Lung microvascular endothelial cell (primary cell): ENCODE measurements around the gene PPP1R9B. TPM values are rescaled to one million over a fixed set of nuclear protein-coding genes. Genes with fewer than 3 reads are reported as not detected.

Experiments used
- DNase-seq, 2 donors: peaks; one replicate each; pipeline versions ENCODE4 v3.0.0 to v3.0.0-alpha.2; 2010; ENCODE audit warnings: low read depth in 2 of 2
- total RNA-seq: library from RNA; depleted of rRNA; stranded (reverse); fragments of >200 nt; gene quantifications from 2 replicates; pipeline ENCODE4 v1.2.1, GENCODE V29; 2014

Gene PPP1R9B
- total RNA-seq, 1 donor from 2014 or later: 25.8 TPM

DNA sequence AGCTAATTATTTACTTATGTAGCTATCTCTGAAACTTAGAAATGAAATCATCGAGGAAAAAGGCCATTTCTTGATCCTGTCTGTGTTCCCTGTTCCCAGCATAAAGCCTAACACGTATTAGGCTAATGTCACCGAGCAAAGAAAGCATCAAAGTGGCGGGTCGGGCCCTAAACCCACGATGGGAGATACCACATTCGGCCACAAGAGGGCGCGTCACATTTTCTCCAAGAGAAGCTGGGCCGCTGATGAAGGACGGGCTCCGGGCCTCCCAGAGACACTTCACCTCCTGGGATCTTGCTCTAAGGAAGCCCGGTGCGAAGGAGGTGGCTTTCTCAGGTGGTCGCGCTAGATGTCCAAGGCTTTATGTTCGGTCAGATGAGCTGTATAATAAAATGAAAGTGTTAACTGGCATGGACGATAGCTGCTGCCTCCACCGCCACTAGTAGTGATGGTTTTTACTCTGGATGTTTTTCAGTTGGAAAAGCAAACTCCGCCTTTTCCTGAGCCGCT lies 56.2 kb downstream of the PPP1R9B start:
- peak; percentile 87 to 89 for DNase-seq

DNA sequence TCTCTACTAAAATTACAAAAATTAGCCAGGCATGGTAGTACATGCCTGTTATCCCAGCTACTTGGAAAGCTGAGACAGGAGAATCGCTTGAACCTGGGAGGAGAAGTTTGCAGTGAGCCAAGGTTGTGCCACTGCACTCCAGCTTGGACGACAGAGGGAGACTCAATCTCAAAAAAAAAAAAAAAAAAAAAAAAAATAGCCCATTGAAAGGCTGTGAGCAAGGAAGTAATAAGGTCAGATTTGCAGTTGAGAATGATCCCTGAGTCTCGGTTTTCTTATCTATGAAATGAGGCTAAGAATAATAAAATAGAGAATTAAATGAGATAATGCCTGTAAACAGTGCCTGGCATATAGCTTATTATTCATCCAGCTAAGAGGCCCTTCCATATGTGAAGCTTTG lies 56.7 kb downstream of the PPP1R9B start:
- no peak for DNase-seq

DNA sequence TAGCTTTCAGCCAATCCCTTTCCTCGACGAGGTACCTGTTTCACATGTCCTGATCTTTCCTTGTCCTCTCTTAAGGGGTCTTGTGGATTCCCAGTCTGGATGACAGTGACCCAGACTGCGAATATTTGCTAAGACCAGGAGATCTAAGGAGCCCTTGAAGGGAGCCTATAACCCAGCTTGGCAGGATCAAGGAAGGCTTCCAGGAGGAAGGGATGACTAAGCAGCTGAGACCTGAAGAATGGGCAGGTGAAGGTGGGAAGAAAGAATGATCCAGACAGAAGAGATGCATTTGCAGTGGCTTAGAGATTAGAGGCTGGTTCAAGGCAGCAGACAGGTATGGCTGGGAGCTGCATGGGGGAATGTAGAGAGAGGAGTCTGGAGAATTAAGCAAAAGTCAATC lies 57.2 kb downstream of the PPP1R9B start:
- no peak for DNase-seq

DNA sequence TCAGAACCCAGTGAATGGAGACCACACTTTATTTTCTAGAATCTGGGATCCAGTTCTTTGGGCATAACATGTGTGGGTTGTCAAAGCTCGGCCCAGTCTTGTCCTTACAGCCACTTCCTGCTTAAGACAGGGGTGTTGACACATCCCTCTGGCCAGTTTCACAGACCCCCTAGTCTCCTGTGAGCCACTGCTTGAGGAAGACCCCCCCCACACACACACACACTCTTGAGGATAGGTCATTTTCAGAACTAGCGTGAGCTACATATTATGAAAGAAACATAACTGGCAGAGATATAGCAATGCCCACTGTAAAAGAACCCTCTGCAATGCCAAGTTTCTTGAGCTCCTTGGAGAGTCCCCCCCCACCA lies 58.6 kb downstream of the PPP1R9B start:
- DNase-seq: no peak

DNA sequence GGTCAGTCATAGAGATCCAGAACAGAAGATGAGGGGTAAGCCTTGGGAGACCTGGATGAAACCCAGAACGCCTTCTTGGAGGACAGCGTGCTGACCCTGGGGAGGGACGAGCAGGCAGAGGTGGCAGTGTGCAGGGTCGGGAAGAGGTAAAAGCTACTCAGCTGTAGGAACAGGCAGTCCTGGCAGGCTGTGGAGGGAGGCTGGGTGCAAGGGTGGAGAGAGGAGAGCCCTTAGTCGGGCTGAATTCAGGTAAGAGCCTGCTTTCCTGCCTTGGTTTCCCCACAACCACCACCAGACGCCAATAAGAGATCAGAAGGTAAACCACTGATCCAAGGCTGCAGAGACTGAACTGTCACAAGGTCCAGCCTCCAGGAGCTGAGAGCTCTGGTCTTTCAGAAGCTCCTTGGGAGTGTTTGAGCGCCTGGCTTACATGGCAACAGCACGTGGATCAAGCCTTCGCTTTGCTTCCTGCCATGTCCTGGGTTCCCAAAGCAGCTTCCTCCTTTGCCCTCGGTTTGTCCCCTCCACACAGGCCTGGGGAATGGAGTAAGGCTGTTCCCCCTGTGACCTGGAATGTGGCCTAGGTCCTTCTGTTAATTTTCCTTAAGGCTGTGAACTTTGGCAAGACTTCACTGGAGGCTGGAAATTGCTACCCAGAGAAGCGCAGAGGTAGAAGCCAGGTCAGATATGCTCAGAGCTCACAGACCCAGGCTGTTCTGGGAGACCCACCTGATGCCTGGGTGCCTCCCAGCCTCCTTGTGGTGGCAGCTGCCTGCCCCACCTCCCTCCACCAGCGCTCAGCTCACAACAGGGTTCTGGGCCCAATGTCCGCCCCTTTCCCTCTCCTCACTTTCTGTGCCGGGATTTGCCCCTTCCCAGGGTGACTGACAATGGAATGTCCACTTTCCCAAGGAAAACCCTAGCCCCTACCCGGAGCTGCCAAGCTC lies 59.2 kb downstream of the PPP1R9B start:
- DNase-seq: no peak

DNA sequence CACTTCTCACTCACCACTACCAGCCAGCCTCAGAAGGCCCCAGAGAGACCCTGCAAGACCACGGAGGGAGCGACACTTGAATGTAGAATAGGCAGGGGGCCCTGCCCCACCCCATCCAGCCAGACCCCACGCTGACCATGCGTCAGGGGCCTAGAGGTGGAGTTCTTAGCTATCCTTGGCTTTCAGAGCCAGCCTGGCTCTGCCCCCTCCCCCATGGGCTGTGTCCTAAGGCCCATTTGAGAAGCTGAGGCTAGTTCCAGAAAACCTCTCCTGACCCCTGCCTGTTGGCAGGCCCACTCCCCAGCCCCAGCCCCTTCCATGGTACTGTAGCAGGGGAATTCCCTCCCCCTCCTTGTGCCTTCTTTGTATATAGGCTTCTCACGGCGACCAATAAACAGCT lies 60.4 kb downstream of the PPP1R9B start:
- no peak for DNase-seq

DNA sequence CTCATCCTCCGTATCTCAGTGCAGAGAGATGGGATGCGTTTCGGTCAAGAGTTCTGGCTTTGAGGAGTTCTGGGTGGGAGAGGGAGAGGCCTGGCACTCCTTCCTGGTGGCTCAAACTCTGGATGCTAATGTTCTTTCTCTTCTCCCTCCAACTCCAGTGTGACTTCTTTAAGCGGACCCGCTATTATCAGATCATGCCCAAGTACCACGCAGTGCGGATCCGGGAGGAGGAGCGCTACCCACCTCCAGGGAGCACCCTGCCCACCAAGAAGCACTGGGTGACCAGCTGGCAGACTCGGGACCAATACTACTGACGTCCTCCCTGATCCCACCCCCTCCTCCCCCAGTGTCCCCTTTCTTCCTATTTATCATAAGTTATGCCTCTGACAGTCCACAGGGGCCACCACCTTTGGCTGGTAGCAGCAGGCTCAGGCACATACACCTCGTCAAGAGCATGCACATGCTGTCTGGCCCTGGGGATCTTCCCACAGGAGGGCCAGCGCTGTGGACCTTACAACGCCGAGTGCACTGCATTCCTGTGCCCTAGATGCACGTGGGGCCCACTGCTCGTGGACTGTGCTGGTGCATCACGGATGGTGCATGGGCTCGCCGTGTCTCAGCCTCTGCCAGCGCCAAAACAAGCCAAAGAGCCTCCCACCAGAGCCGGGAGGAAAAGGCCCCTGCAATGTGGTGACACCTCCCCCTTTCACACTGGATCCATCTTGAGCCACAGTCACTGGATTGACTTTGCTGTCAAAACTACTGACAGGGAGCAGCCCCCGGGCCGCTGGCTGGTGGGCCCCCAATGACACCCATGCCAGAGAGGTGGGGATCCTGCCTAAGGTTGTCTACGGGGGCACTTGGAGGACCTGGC lies 61.3 kb downstream of the PPP1R9B start:
- no peak for DNase-seq

DNA sequence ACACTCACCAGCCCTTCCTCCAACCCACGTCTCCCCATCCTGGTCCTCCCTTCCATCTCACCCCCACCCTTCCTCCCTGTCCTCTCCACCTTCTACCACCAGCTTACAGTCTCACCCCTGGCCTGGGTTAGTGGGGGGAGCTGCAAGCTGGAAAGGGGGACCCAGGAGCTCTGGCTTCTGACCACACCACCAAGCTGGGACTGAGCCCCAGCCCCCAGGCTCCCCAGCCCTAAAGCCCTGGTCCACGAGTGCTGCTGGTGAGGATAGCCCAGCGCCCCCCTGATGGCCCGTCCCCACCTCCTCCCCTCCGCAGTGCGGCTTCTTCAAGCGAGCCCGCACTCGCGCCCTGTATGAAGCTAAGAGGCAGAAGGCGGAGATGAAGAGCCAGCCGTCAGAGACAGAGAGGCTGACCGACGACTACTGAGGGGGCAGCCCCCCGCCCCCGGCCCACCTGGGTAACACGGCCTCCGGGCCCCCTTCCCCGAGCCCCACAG lies 62.5 kb downstream of the PPP1R9B start:
- DNase-seq: no peak

DNA sequence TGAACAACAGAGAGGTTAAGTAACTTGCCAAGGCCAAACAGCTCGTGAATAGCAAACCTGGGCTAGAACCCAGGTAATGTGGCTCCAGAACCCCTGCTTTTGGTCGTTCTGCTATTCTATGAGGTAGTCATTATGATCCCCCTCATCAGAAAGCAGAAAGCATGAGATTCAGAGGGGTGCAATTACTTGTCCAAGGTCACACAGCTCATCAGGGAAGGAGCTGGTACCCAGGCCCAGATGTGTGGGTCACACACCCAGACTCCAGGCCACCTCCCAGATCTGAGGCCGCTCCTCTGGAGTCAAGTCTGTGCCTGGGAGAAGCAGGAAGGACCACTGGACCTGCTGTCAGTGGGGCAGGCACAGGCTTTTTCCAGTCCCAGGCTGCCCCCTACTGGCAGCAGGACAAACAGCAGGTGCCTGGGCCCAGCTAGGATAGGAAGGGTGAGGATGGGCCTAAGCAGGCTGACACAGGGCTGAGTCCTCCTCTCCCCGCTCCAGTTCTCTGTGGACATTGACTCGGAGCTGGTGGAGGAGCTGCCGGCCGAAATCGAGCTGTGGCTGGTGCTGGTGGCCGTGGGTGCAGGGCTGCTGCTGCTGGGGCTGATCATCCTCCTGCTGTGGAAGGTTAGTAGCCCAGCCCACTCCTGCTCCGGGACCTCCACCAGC lies 63.1 kb downstream of the PPP1R9B start:
- peak; percentile 71 to 75 for DNase-seq

Other genes starting within 250 kb of the PPP1R9B start
- not detected in 2 replicates for gene DLX4, start 181.5 kb downstream of the PPP1R9B start, total RNA-seq
- gene DLX3, start 155.5 kb downstream of the PPP1R9B start, total RNA-seq: not detected in 2 replicates
- 112 and 162 TPM in 2 replicates for gene ITGA3, start 94.6 kb downstream of the PPP1R9B start, total RNA-seq
- gene PDK2, start 55.3 kb downstream of the PPP1R9B start, total RNA-seq: 11.6 and 13.3 TPM in 2 replicates
- 3.2 and 3.5 TPM in 2 replicates for gene SAMD14, start 20.5 kb downstream of the PPP1R9B start, total RNA-seq
- gene SGCA, start 15.3 kb upstream of the PPP1R9B start, total RNA-seq: not detected in 2 replicates
- gene COL1A1, start 51.0 kb upstream of the PPP1R9B start, total RNA-seq: 7.2 and 12.5 TPM in 2 replicates
- not detected in 2 replicates for gene TMEM92, start 123.8 kb upstream of the PPP1R9B start, total RNA-seq
- gene XYLT2, start 195.4 kb upstream of the PPP1R9B start, total RNA-seq: 15.3 and 18.5 TPM in 2 replicates
- 42.1 and 55.8 TPM in 2 replicates for gene MRPL27, start 222.5 kb upstream of the PPP1R9B start, total RNA-seq
- 0.79 and 1.5 TPM in 2 replicates for gene EME1, start 222.6 kb upstream of the PPP1R9B start, total RNA-seq
- 92.3 and 95.9 TPM in 2 replicates for gene LRRC59, start 246.8 kb upstream of the PPP1R9B start, total RNA-seq